IMR-90 (cell line): ENCODE data around the gene LENEP. TPM values are rescaled to one million over a fixed set of nuclear protein-coding genes. Genes with fewer than 3 reads are reported as not detected.

Experiments used
- ATAC-seq: fragments of 200-7000 bp; cut with Tn5 transposase; 2 replicates; pipeline ENCODE4 v1.9.1; 2020; ENCODE audit warnings: low read depth, mild to moderate bottlenecking, moderate library complexity
- BruUV-seq: library from RNA; stranded (reverse); fragments of 400-500 nt; replicated peaks from 2 replicates; lab custom pipeline; 2021; lab: Mats Ljungman, UMichigan
- CTCF ChIA-PET: fragments of 300-600 bp; formaldehyde crosslinking; extraction: SDS; loops from one replicate; lab custom pipeline; 2021; ENCODE audit warnings: antibody characterized with exemption; lab: Yijun Ruan, JAX
- POLR2A ChIA-PET: fragments of 300-600 bp; sonication (Branson Sonifier 250); formaldehyde crosslinking; loops from one replicate; lab custom pipeline; 2022; ENCODE audit warnings: antibody characterized with exemption; ENCODE audit not compliant: unreplicated experiment; lab: Charles Lee
- DNase-seq: peaks from one replicate; pipeline ENCODE4 v3.0.0; 2013
- H2AFZ ChIP-seq: replicated peaks from 2 replicates; pipeline ENCODE3; 2013; ENCODE audit warnings: low read length, mild to moderate bottlenecking; ENCODE audit not compliant: poor library complexity
- H2AK5ac ChIP-seq: 2 replicates; pipeline ENCODE4 v1.6.1; 2013; ENCODE audit warnings: low read depth, low read length, inconsistent platforms
- H2AK9ac ChIP-seq: replicated peaks from 2 replicates; pipeline ENCODE3; 2013; ENCODE audit warnings: mild to moderate bottlenecking, low read depth, low read length, moderate library complexity; ENCODE audit not compliant: poor library complexity
- H2BK120ac ChIP-seq: 2 replicates; pipeline ENCODE4 v1.6.1; 2013; ENCODE audit warnings: low read depth, low read length, inconsistent platforms
- H2BK15ac ChIP-seq: 3 replicates; pipeline ENCODE4 v1.6.1; 2013; ENCODE audit warnings: low read depth, low read length, inconsistent platforms
- H2BK20ac ChIP-seq: 2 replicates; pipeline ENCODE4 v1.6.1; 2013; ENCODE audit warnings: low read depth, mild to moderate bottlenecking, inconsistent platforms, low read length, moderate library complexity
- H2BK5ac ChIP-seq: 2 replicates; pipeline ENCODE4 v1.6.1; 2013; ENCODE audit warnings: mild to moderate bottlenecking, low read depth, low read length, inconsistent platforms; ENCODE audit not compliant: poor library complexity, severe bottlenecking
- H3K14ac ChIP-seq: replicated peaks from 2 replicates; pipeline ENCODE4 v1.6.1; 2013; ENCODE audit warnings: low read depth, low read length, inconsistent platforms
- H3K18ac ChIP-seq: 2 replicates; pipeline ENCODE4 v1.6.1; 2013; ENCODE audit warnings: low read depth, low read length, control low read depth
- H3K23ac ChIP-seq: 2 replicates; pipeline ENCODE4 v1.6.1; 2013; ENCODE audit warnings: low read depth, low read length, inconsistent platforms
- H3K27ac ChIP-seq: 2 replicates; pipeline ENCODE4 v1.5.1; 2013; ENCODE audit warnings: mild to moderate bottlenecking, control low read depth, low read length; ENCODE audit not compliant: insufficient read depth
- H3K27me3 ChIP-seq: 2 replicates; pipeline ENCODE4 v1.6.1; 2013; ENCODE audit warnings: low read length; ENCODE audit not compliant: control insufficient read depth, insufficient read depth
- H3K36me3 ChIP-seq: 2 replicates; pipeline ENCODE4 v1.6.1; 2013; ENCODE audit warnings: low read length, mixed read lengths; ENCODE audit not compliant: control insufficient read depth, insufficient read depth
- H3K4ac ChIP-seq: 2 replicates; pipeline ENCODE4 v1.6.1; 2013; ENCODE audit warnings: low read depth, low read length, inconsistent platforms
- H3K4me1 ChIP-seq: 2 replicates; pipeline ENCODE4 v1.6.1; 2013; ENCODE audit warnings: low read length, mixed read lengths; ENCODE audit not compliant: control insufficient read depth, insufficient read depth
- H3K4me2 ChIP-seq: 2 replicates; pipeline ENCODE4 v1.6.1; 2013; ENCODE audit warnings: low read depth, mild to moderate bottlenecking, control low read depth, low read length, moderate library complexity
- H3K4me3 ChIP-seq: 2 replicates; pipeline ENCODE4 v1.5.1; 2013; ENCODE audit warnings: low read depth, mild to moderate bottlenecking, control low read depth, low read length, moderate library complexity; ENCODE audit not compliant: insufficient read depth
- H3K56ac ChIP-seq: 2 replicates; pipeline ENCODE4 v1.6.1; 2013; ENCODE audit warnings: low read length, inconsistent platforms; ENCODE audit not compliant: insufficient read depth; ENCODE audit errors: extremely low read depth
- H3K79me1 ChIP-seq, 2 experiments: 2 replicates each; pipeline ENCODE4 v1.6.1; 2013; ENCODE audit warnings: low read length in 2 of 2, inconsistent platforms in 1 of 2, low read depth in 1 of 2
- H3K9ac ChIP-seq: 2 replicates; pipeline ENCODE4 v1.6.1; 2013; ENCODE audit warnings: low read depth, low read length, control low read depth
- H3K9me1 ChIP-seq: 2 replicates; pipeline ENCODE4 v1.6.1; 2013; ENCODE audit warnings: low read length, inconsistent platforms; ENCODE audit not compliant: insufficient read depth
- H3K9me3 ChIP-seq: 2 replicates; pipeline ENCODE4 v1.6.1; 2013; ENCODE audit warnings: low read length; ENCODE audit not compliant: control insufficient read depth, insufficient read depth
- H4K20me1 ChIP-seq: 2 replicates; pipeline ENCODE4 v1.6.1; 2013; ENCODE audit warnings: low read length, inconsistent platforms; ENCODE audit not compliant: insufficient read depth
- H4K5ac ChIP-seq: 2 replicates; pipeline ENCODE4 v1.6.1; 2013; ENCODE audit warnings: mild to moderate bottlenecking, low read depth, low read length, control low read depth
- H4K8ac ChIP-seq, 2 experiments: 2 replicates each; pipeline ENCODE4 v1.6.1; 2013; ENCODE audit warnings: low read depth in 2 of 2, low read length in 2 of 2, control low read depth in 1 of 2, inconsistent platforms in 1 of 2
- H4K91ac ChIP-seq: 2 replicates; pipeline ENCODE4 v1.6.1; 2013; ENCODE audit warnings: low read depth, low read length, inconsistent platforms; ENCODE audit not compliant: insufficient read depth
- BHLHE40 ChIP-seq: fragments of 150-350 bp; IDR thresholded peaks from 2 replicates; pipeline ENCODE4 v1.6.1; 2016; ENCODE audit warnings: mild to moderate bottlenecking, low read depth, low read length
- CEBPB ChIP-seq: IDR thresholded peaks from 2 replicates; pipeline ENCODE4 v1.6.1; 2012; ENCODE audit warnings: low read depth, low read length, improper control_type of control experiment
- CHD1 ChIP-seq: IDR thresholded peaks from 2 replicates; pipeline ENCODE4 v1.6.1; 2012; ENCODE audit warnings: low read depth, low read length, improper control_type of control experiment
- CTCF ChIP-seq: conservative IDR thresholded peaks from 2 replicates; pipeline ENCODE4 v1.5.1; 2012; ENCODE audit warnings: mild to moderate bottlenecking, low read depth, low read length, improper control_type of control experiment
- ELK1 ChIP-seq: fragments of 150-350 bp; IDR thresholded peaks from 2 replicates; pipeline ENCODE4 v1.6.1; 2016; ENCODE audit warnings: low read depth, mild to moderate bottlenecking, low read length, moderate library complexity, borderline replicate concordance
- FOS ChIP-seq: fragments of 150-350 bp; IDR thresholded peaks from 2 replicates; pipeline ENCODE4 v1.6.1; 2016; ENCODE audit warnings: low read depth, low read length
- MAFK ChIP-seq: IDR thresholded peaks from 2 replicates; pipeline ENCODE4 v1.6.1; 2012; ENCODE audit warnings: low read depth, low read length, improper control_type of control experiment
- MAZ ChIP-seq: IDR thresholded peaks from 2 replicates; pipeline ENCODE4 v1.6.1; 2012; ENCODE audit warnings: low read depth, mild to moderate bottlenecking, low read length, improper control_type of control experiment, moderate library complexity, borderline replicate concordance
- MXI1 ChIP-seq: IDR thresholded peaks from 2 replicates; pipeline ENCODE4 v1.6.1; 2012; ENCODE audit warnings: low read depth, mild to moderate bottlenecking, low read length, moderate library complexity, borderline replicate concordance
- POLR2A ChIP-seq: IDR thresholded peaks from 2 replicates; pipeline ENCODE4 v1.6.1; 2012; ENCODE audit warnings: mild to moderate bottlenecking, low read depth, low read length
- RAD21 ChIP-seq: IDR thresholded peaks from 2 replicates; pipeline ENCODE4 v1.6.1; 2012; ENCODE audit warnings: low read length, improper control_type of control experiment
- RCOR1 ChIP-seq: IDR thresholded peaks from 2 replicates; pipeline ENCODE4 v1.6.1; 2012; ENCODE audit warnings: mild to moderate bottlenecking, low read length, improper control_type of control experiment; ENCODE audit not compliant: insufficient replicate concordance
- RFX5 ChIP-seq: IDR thresholded peaks from 2 replicates; pipeline ENCODE4 v1.8.0; 2012; ENCODE audit warnings: low read depth, mild to moderate bottlenecking, low read length, moderate library complexity
- SMC3 ChIP-seq: fragments of 150-350 bp; IDR thresholded peaks from 2 replicates; pipeline ENCODE4 v1.6.1; 2016; ENCODE audit warnings: low read depth, mild to moderate bottlenecking, antibody characterized with exemption, low read length, moderate library complexity
- WGBS, 2 experiments: methylation state at CpG; one replicate each; pipeline versions ENCODE4 v1.1.5 to v1.1.7; 2013; ENCODE audit warnings: missing lambda C conversion rate in 2 of 2; ENCODE audit not compliant: insufficient read length in 1 of 2; ENCODE audit errors: extremely low coverage in 2 of 2; 5-methylcytosine and 5-hydroxymethylcytosine counted together
- dilution Hi-C: fragments of 300-500 bp; cut with HindIII; formaldehyde crosslinking; loops from one replicate; pipeline ENCODE4 v1.14.3; 2018; ENCODE audit warnings: low sequenced_read_pairs; ENCODE audit not compliant: unreplicated experiment
- in situ Hi-C: fragments of 300-500 bp; cut with MboI; formaldehyde crosslinking; loops from 3 replicates; pipeline ENCODE4 v1.14.3; 2019; ENCODE audit warnings: low sequenced_read_pairs, inconsistent platforms, mixed read lengths
- intact Hi-C: fragments of 100-400 bp; cut with micrococcal nuclease; formaldehyde crosslinking; loops from 2 replicates; pipeline ENCODE4 v1.10.0; 2022
- polyA plus RNA-seq, 3 experiments: library from polyadenylated mRNA; depleted of rRNA; stranded (reverse); fragments of >200 nt; gene quantifications; 2 replicates each; pipeline ENCODE4 v1.2.3, GENCODE V29; 2012; ENCODE audit warnings: low replicate concordance in 1 of 3
- total RNA-seq: library from RNA; depleted of rRNA; stranded (reverse); fragments of >200 nt; gene quantifications from 2 replicates; pipeline ENCODE4 v1.2.3, GENCODE V29; 2012

The LENEP gene
- total and polyA plus RNA-seq, 2 of the 4 experiments (the other 2 are of a cell fraction) = not detected

GRCh38 chr1:154982897-154983648 is 10.3 kb upstream of the LENEP start, which contains the start of gene FLAD1:
FLAD1 (plus strand) TSS chr1:154983344; CDS start chr1:154983695, 351 bp downstream.
- H2AK9ac ChIP-seq = peak within 1 kb of the TSS; percentile 88
- peak within 1 kb of the TSS; percentile 92 for H3K9ac ChIP-seq
- no peak within 1 kb of the TSS; the same call in 2 of the 3 replicates for H2BK15ac ChIP-seq
- POLR2A ChIA-PET = interaction anchor here (1.0 to 1.1 kb wide), 2 partner anchors 10 kb away, joined by 3 to 5 read pairs; no protein-coding TSS in a partner anchor
- peak within 1 kb of the TSS; percentile 87 for H3K4me2 ChIP-seq
- intact Hi-C loops = no loop called here
- in situ Hi-C loops = no loop called here
- CTCF ChIA-PET = interaction anchor here (1.8 kb wide), 1 partner anchor 12 kb away, joined by 5 read pairs; the partner anchor contains the start of gene SHC1
- peaks cover 13 to 47% of the 10 kb centered on the region in 2 experiments; a peak in 3 of 4 replicates for H3K79me1 ChIP-seq
- H2BK120ac ChIP-seq = no peak within 1 kb of the TSS
- peak within 1 kb of the TSS; percentile 72; the same call in 1 of the 2 replicates for H3K23ac ChIP-seq
- peak within 1 kb of the TSS; percentile 70 for H3K4ac ChIP-seq
- H3K9me3 ChIP-seq = no peaks in the 10 kb centered on the region
- peaks cover 3% of the 10 kb centered on the region for H3K4me1 ChIP-seq
- H4K5ac ChIP-seq = peak within 1 kb of the TSS; percentile 74
- peak within 1 kb of the TSS; percentile 44 for H2BK5ac ChIP-seq
- dilution Hi-C loops = no loop called here
- H3K9me1 ChIP-seq = 0 out of 2 replicates have a peak, but pooled peaks cover 3% of the 10 kb centered on the region
- peak within 1 kb of the TSS; percentile 89 for H3K14ac ChIP-seq
- peak within 1 kb of the TSS; percentile 71 to 95 for H4K8ac ChIP-seq
- no peaks in the 10 kb centered on the region for H3K27me3 ChIP-seq
- H3K56ac ChIP-seq = peak within 1 kb of the TSS; percentile 80
- 0% methylated on average over 19 of the region's 26 CpGs; no CpG with 5 or more reads in 1 of the 2 experiments for WGBS, 2 experiments
- BruUV-seq = no TSS peak
- peaks cover 6% of the 10 kb centered on the region for H3K36me3 ChIP-seq
- no peak within 1 kb of the TSS; the same call in 1 of the 2 replicates for H3K18ac ChIP-seq
- H2BK20ac ChIP-seq = no peak within 1 kb of the TSS
- H3K4me3 ChIP-seq = peak within 1 kb of the TSS; percentile 78
- peak within 1 kb of the TSS; percentile 90 for H2AFZ ChIP-seq
- H4K20me1 ChIP-seq = no peaks in the 10 kb centered on the region
- DNase-seq (peak; percentile 100), ATAC-seq (peak; percentile 100)
- peak within 1 kb of the TSS; percentile 57 for H2AK5ac ChIP-seq
- peak within 1 kb of the TSS; percentile 49 for H4K91ac ChIP-seq
- peak within 1 kb of the TSS; percentile 40 for H3K27ac ChIP-seq
- TF ChIP-seq MAZ = peak; percentile 13; the same call in 1 of the 2 replicates
- no peak for TF ChIP-seq CEBPB
- peak; percentile 80 for TF ChIP-seq MXI1
- TF ChIP-seq ELK1 = no peak
- TF ChIP-seq POLR2A = no peak
- TF ChIP-seq RFX5 = no peak
- TF ChIP-seq RAD21 = no peak; the same call in 1 of the 2 replicates
- no peak for TF ChIP-seq CHD1
- no peak for TF ChIP-seq CTCF
- no peak for TF ChIP-seq SMC3
- no peak for TF ChIP-seq BHLHE40
- no peak for TF ChIP-seq MAFK
- TF ChIP-seq FOS = peak; percentile 74; the same call in 1 of the 2 replicates
- TF ChIP-seq RCOR1 = no peak
